GOT3 (cell line): ENCODE data around the gene DGUOK.

ENCODE experiments used
- DNase-seq: peaks from one replicate; lab custom pipeline; 2025; ENCODE audit warnings: mixed read lengths; lab: John Stamatoyannopoulos, UW

The DGUOK gene

DNA sequence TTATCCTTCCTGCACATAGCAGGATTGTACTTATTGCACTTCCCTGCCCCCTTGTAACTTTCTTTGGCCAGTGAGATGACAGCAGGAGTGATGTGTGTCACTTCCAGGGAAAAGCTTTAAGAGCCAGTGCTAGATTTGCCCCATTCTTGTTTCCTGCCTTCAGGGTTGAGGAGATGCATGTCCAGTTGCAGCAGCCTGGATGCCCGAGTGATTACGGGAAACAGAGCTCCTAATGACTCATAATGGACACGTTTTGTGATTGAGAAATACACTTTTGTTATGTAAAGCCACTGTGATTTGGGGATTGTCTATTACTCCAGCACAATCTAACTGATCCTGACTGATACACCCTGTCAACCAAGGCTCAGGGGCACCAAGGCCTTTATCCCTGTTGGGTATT lies 53.0 kb downstream of the DGUOK start:
- DNase-seq, result no peak

GRCh38 chr2:73980566-73980965 lies 53.9 kb downstream of the DGUOK start:
- DNase-seq, result no peak

DNA sequence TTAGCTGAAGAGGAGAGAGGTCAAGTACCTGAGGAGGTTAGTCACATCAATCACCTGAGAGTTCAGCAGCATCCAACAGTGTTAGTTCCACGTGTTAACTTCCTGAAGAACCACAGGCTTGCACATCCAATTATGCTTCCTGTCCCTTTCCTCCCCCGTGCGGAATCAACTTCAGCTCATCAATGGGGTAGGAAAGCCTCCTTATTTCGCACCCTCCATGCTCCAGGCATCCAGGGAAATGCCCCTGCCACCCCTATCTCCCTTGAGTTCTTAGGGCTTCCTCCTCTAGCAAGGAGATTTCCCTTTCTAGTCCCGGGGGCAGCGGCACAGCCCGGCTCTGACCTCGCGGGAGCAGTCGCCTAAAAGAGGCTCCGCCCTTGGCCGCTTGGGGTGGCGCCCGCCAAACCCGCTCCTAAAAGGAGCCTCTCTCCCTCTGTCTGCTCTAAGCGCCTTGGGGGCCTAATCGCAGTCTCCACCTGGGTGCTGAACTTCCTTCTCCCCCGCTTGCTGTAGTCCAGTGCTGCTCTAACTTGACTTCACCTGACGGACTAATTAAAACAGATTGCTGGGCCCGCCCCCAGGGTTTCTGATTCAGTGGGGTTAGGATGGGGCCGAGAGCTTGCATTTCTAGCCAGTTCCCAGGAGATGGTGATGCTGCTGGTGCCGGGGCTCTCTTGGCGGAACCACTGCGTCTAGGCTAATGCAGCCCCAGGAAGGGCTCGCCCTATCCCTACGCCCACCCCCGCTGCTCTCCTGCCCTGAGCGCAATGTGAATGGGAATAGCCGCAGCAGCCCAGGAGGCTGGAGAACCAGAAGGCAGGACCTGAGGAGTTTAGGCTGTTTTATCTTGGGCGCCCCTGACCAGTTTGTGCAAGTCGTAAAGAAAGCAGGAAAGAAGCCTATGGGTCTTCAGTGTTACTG lies 54.7 kb downstream of the DGUOK start:
- DNase-seq, result no peak

DNA sequence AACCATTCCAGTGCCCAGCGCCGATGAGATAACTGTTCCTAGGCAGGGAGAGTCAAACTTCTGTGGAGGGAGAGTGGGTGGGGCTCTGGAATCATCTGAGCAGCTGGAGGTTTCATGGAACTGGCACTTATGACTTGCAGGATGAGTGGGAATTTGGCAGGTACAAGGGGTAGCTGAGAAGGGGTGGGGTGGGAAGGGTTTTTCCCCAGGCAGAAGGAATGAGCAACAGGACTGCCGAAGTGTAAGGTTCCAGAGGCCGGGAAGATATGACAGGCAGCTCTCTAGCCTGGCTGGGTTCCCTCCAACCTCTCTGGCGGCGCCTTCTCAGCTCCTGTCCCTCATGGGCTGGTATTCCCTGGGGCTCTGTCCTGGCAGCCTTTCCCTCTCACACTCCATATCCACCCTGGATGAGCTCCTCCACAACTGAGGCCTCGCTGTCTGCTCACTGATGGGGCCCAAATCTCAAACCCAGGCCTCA lies 55.5 kb downstream of the DGUOK start:
- no peak for DNase-seq

DNA sequence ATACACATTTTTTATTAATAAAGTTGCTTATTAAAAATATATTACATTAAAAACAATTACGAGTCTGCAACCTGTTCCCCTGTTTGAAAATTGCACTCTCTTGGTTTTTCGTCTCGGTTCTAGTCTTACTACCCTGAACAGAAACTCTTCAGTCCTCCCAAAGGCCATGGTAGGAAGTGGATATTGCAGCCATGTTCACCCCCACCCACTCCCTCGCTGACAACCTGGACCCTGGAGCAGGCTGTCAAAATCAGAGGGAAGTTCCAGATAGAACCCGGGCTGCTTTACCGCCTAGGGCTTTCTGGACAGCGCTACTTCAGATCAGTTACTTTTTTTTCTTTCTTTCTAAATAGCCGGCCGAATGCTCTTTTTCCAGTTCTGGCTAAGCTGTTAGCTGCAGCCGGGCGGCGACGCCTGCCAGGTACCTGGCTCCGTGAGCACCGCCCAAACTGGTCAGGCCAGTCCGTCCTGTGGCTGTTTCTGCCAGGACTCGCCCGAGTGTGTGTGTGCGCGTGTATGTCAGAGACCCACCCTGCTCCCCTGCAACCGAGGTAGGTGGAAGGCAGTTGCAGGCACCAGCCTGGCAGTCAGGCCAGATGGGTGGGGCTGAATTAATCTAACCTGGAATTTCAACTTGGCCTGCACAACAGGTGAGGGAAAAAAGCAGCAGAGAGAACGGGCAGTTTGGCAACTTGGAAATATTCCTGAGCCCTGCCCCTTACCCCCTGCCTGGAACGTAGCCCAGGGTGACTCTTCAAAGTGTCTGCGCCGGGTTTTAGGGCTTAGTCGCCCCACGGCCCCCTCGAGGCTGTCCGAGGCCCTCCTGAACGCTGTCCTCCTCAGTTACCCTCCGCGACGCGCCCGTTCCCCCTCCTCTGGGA lies 56.9 kb downstream of the DGUOK start:
- no peak for DNase-seq

DNA sequence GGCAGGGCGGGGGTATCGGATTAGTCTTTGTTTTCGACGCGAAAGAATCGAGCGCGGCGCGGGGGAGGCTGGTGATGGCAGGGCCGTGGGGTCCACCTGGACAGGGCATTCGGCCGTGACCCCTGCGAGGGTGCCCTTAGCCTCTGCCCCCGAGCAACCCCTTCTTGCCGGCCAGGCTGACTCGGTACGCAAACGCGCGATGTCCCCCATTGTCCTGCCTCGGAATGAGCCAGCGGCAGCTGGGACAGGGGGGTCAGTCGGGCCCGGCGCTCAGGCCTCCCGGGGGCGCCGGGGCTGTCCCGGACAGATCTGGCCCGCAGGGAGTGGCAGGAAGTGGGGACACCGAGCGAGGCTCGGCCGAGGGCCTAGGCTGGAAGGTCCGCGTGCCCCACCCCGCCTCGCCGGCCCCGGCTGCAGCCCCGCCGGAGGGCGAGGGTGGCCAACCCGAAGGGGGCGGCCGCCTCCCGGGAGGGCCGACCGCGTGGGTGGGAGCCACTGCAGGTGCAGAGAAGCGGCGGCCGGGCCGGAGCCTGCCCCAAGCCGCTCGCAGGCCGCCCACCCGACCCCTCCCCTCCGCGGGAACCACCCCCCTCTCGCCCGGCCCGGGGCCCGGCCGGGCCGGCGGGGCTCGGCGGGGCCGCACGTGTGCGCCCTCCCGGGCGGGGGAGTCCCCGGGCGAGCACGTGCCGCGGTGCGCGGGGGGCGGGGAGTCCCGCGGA lies 57.7 kb downstream of the DGUOK start, which contains the start of gene TET3:
Gene TET3, plus strand, starts transcription at position 708 of the 719 bp plus-strand sequence. CDS start 1,494 bp downstream, outside the sequence.
- DNase-seq, result no peak

GRCh38 chr2:73984922-73985307 lies 58.2 kb downstream of the DGUOK start:
- DNase-seq, result no peak

DNA sequence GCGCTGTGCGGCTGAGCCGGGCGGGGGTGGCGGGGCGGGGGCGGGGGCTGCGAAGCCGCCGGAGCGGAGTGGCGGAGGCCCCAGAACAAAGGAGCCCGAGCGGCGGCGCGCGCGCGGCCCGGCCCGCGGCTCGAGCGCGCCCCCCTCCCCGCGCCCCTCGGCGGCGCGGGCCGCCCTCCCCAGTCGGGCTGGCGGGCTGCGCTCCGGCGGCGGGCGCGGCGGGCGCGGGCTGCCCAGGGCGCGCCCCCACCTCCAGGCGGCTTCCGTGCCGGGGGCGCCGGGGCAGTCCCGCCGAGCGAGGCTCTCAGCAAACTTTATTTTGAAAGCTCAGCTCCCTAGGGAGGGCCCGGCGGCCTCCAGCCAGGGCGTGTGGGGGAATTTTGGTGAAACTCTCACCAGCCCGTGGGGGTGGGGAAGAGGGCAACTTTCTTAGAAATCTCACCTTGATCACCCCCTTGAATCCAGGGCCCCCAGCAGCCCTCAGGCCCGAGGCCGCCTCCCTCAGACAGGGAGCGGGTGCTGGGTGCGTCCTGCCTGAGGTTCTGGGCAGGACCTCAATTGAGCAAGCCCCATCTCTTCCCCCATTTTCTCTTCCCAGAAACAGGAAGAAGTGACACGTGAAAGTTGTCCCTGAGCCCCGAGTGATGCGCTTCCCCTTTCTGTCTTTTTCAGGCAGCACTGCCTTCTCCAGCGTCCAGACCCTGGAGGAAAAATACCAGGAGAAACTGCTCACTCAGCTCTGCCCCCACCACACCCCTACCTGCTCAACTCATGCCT lies 58.8 kb downstream of the DGUOK start:
- DNase-seq, result no peak

DNA sequence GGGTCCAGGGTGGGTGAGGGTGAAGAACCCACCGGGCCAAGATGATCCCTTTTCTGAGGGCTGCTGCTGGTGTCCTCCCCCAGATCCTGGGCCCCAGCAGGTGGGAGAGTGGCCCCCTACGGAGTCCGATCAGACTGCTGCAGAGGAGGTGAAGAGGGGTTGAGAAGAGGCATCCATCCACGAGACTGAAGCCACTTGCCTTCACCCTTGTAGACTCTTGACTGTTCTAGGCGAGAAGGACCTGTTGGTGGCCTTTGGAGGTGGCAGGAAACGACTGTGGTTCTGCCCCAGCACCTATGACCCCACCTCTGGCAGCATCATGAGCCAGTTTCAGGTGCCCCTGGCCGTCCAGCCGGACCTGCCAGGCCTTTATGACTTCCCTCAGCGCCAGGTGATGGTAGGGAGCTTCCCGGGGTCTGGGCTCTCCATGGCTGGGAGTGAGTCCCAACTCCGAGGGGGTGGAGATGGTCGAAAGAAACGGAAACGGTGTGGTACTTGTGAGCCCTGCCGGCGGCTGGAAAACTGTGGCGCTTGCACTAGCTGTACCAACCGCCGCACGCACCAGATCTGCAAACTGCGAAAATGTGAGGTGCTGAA lies 59.5 kb downstream of the DGUOK start:
- DNase-seq, result no peak

DNA sequence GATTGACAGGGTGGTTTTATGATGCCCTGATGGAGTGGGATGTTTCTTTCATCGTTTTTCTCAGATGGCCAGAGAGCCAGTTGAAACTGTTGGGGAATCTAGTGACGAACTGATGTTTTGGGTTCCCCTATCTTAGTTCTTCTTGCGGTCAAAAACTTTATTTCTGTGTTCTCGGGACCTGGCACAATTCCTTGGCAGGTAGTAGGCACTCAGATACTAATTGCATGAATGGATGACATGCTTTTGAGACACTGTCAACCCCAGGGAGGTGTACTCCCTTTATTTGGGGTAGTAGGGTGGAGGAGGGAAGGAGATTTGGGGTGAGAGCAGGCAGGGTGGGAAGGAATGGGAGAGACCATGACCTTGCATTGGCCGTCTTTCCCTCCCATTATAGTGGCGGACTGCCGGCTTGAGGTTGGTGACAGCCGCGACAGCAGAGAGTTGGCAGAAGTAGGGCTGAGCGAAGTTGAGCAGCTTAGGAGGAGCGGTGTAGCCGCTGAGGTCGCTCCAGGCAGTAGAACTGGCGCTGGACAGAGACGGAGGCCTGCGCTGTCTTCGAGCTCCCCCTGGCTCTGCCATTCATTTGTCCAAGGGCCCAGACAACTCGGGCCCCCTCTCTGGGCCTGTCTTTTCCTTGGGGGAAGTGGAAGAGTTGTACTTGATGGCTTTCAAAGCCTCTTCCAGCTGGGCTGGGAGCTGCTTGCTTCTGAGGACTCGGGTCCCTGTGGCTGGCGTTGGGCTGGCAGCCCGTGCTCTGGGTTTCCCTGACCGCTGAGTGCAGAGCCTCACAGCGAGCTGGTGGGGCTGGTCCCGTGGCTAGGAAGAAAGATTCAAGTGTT lies 60.6 kb downstream of the DGUOK start:
- no peak for DNase-seq

- DNase-seq, result no peak
These were observed 61.4 kb downstream of the DGUOK start for GRCh38 chr2:73987948-73988700.

DNA sequence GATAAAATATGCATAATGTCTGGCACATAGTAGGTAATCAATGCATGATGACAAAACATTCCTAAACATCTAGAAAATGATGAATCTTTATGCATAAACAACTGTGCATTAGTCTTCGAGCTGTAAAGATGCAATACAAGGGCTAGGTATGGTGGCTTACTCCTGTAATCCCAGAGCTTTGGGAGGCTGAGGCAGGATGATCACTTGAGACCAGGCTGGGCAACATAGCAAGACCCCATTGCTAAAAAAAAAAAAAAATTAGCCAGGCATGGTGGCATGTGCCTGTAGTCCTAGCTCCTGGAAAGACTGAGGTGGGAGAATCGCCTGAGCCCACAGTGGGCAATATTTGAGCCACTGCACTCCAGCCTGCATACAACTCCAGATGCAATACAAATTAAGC lies 63.3 kb downstream of the DGUOK start:
- no peak for DNase-seq

- DNase-seq, result no peak
These were observed 63.9 kb downstream of the DGUOK start for GRCh38 chr2:73990531-73990930.

GRCh38 chr2:73992036-73992435 lies 65.4 kb downstream of the DGUOK start:
- no peak for DNase-seq

GRCh38 chr2:73993376-73993775 lies 66.7 kb downstream of the DGUOK start:
- DNase-seq, result no peak

GRCh38 chr2:73993778-73994177 lies 67.1 kb downstream of the DGUOK start:
- no peak for DNase-seq

DNA sequence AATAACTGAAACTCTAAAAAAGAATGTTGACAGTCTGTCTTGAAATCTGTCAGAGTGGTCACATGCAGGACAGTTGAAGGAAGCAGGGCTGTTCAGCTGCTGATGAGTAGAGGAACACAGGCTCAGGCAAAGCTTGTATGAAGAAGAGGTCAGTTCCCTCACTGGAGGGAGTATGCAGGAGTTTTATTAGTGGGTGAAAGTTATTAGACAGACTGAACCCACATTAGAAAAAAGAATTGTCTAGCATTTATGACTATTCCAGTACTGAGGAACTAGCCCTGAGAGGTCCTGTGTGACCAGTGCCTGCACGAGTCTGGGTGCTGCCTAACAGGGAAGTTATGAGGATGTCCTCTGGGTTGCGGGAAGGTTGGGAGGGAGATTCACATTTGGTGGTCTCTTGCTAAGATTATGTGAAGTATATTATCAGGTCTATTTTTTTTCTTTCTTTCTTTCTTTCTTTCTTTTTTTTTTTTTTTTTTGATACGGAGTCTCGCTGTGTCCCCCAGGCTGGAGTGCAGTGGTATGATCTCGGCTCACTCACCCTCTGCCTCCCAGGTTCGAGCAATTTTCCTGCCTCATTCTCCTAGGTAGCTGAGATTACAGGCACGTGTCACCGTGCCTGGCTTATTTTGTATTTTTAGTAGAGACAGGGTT lies 67.6 kb downstream of the DGUOK start:
- DNase-seq, result no peak

DNA sequence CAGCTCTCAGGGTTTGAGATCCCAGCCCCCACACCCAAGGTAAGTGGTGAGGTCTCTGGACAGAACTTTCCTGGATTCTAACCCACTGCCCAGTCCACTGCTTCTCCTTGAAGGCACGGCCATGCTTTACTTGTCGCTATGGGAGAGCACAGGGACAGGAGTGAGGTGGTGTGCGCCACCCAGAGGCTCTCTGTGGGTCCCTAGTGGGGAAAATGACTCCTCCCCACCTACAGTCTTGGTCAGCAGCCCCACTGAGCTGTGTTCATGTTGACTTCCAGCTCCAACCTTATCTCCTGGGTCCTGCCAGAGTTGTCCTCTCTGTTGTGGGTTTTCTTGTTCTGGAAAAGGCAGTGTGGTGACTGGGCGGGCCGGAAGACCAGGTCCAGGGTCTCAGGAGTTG lies 69.1 kb downstream of the DGUOK start:
- no peak for DNase-seq

DNA sequence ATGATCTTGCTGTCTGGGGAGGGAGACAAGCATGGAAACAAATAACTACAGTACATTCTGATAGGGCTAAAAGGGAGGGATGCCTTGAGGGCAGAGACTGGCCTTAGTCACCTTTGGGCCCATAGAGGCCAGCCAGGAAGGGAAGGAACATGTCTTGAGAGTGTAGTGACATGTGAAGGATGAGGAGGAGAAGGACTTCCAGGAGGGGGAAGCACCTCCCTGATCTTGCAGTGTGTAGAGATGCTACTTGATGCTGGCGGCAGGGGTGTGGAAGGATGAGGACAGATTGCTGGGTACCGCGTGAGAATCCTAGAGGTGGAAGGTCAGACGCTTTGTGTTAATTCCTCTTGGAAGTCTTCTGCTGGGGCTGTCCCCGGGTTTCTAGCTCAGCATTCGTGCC lies 71.1 kb downstream of the DGUOK start:
- no peak for DNase-seq
